Fibroblast of lung (primary cell): Measurements from ENCODE around the gene C1orf141. TPM values are rescaled to one million over a fixed set of nuclear protein-coding genes. Genes with fewer than 3 reads are reported as not detected.

Experiments
- DNase-seq, 2 donors: peaks; one replicate each; pipeline versions ENCODE4 v3.0.0 to v3.0.0-alpha.2; 2010; ENCODE audit warnings: low read depth in 2 of 2
- H2AFZ ChIP-seq: 2 replicates; pipeline ENCODE4 v1.5.1; 2012; ENCODE audit warnings: low read length, control low read depth, inconsistent platforms
- H3K27ac ChIP-seq: 2 replicates; pipeline ENCODE4 v1.5.1; 2011; ENCODE audit warnings: low read length, control low read depth; ENCODE audit not compliant: insufficient read depth
- H3K27me3 ChIP-seq: 2 replicates; pipeline ENCODE4 v1.5.1; 2011; ENCODE audit warnings: mild to moderate bottlenecking, low read length; ENCODE audit not compliant: control insufficient read depth, insufficient read depth
- H3K36me3 ChIP-seq: 2 replicates; pipeline ENCODE4 v1.5.1; 2011; ENCODE audit warnings: low read length; ENCODE audit not compliant: control insufficient read depth, insufficient read depth
- H3K4me1 ChIP-seq: 2 replicates; pipeline ENCODE4 v1.5.1; 2011; ENCODE audit warnings: low read length; ENCODE audit not compliant: control insufficient read depth, insufficient read depth; ENCODE audit errors: extremely low read depth
- H3K4me2 ChIP-seq: 2 replicates; pipeline ENCODE4 v1.5.1; 2011; ENCODE audit warnings: low read length, control low read depth; ENCODE audit not compliant: insufficient read depth; ENCODE audit errors: extremely low read depth
- H3K4me3 ChIP-seq, 4 experiments: fragments of 200-600 bp in 1 of 4; sonication (generic) in 1 of 4; replicated peaks in 1 of 4; 2 replicates each; pipeline ENCODE4 v1.5.1; 2011 to 2016; ENCODE audit warnings: low read length in 4 of 4, low read depth in 3 of 4, mild to moderate bottlenecking in 3 of 4, control low read depth in 2 of 4, inconsistent platforms in 1 of 4, mixed read lengths in 1 of 4; ENCODE audit not compliant: insufficient read depth in 1 of 4; ENCODE audit errors: control extremely low read depth in 1 of 4
- H3K79me2 ChIP-seq: 2 replicates; pipeline ENCODE4 v1.5.1; 2012; ENCODE audit warnings: mild to moderate bottlenecking, low read length, inconsistent platforms; ENCODE audit not compliant: control insufficient read depth, insufficient read depth
- H3K9ac ChIP-seq: 2 replicates; pipeline ENCODE4 v1.5.1; 2011; ENCODE audit warnings: mild to moderate bottlenecking, low read length, control low read depth; ENCODE audit not compliant: insufficient read depth
- H3K9me3 ChIP-seq: 2 replicates; pipeline ENCODE4 v1.5.1; 2012; ENCODE audit warnings: low read depth, low read length; ENCODE audit not compliant: control insufficient read depth, insufficient read depth
- H4K20me1 ChIP-seq: 2 replicates; pipeline ENCODE4 v1.5.1; 2011; ENCODE audit warnings: low read length; ENCODE audit not compliant: control insufficient read depth, insufficient read depth; ENCODE audit errors: extremely low read depth
- CTCF ChIP-seq, 2 donors: IDR thresholded peaks in 1 of 2; conservative IDR thresholded peaks in 1 of 2; 1 replicate in 1 of 2; 2 replicates in 1 of 2; pipeline ENCODE4 v1.5.1; 2011 to 2012; ENCODE audit warnings: low read length in 2 of 2, control low read depth in 1 of 2, inconsistent platforms in 1 of 2, low read depth in 1 of 2, mild to moderate bottlenecking in 1 of 2
- EZH2 ChIP-seq: IDR thresholded peaks from 2 replicates; pipeline ENCODE4 v1.5.1; 2012; ENCODE audit warnings: low read length, control low read depth, mild to moderate bottlenecking; ENCODE audit errors: missing control alignments
- polyA plus RNA-seq, 2 donors: library from polyadenylated mRNA; depleted of rRNA in 1 of 2; stranded (reverse) in 1 of 2; unstranded in 1 of 2; fragments of >200 nt; gene quantifications; 2 replicates each; pipeline ENCODE4 v1.2.1, GENCODE V29; 2011 to 2012; ENCODE audit warnings: missing spikeins in 1 of 2
- total RNA-seq: library from RNA; depleted of rRNA; stranded (reverse); fragments of >200 nt; gene quantifications from 2 replicates; pipeline ENCODE4 v1.2.1, GENCODE V29; 2014

Gene C1orf141
- total and polyA plus RNA-seq, 2 donors (not counting 1 experiment from before 2014, with no cell fraction given) = not detected

- TF ChIP-seq EZH2 = no peak
- no peak for TF ChIP-seq CTCF (conservative IDR thresholded peaks at IDR 0.05 in 1 of 2, IDR thresholded peaks at IDR 0.05 in 1 of 2; ENCODE audit: low read depth in 1 of 2, low read length in 2 of 2)
- Histone ChIP-seq H3K27ac (no peak overlapping the region), H3K4me2 (no peak overlapping the region), H4K20me1 (no peaks in the 10 kb centered on the region), H3K4me1 (no peaks in the 10 kb centered on the region), H3K4me3 (no peak overlapping the region), H3K9ac (no peak overlapping the region), H3K36me3 (no peaks in the 10 kb centered on the region), H3K9me3 (no peaks in the 10 kb centered on the region), H3K27me3 (no peaks in the 10 kb centered on the region), H3K79me2 (no peaks in the 10 kb centered on the region), H2AFZ (no peak overlapping the region)
- DNase-seq = no peak
Measured at GRCh38 chr1:67146539-67146938, 11.8 kb upstream of the C1orf141 start.

GRCh38 chr1:67146101-67146500, 11.3 kb upstream of the C1orf141 start:
- no peaks in the 10 kb centered on the region for H3K27me3 ChIP-seq
- H3K4me1 ChIP-seq = no peaks in the 10 kb centered on the region
- no peaks in the 10 kb centered on the region for H3K79me2 ChIP-seq
- H4K20me1 ChIP-seq = no peaks in the 10 kb centered on the region
- H2AFZ ChIP-seq = no peak overlapping the region
- no peak overlapping the region for H3K4me2 ChIP-seq
- H3K9me3 ChIP-seq = no peaks in the 10 kb centered on the region
- no peak for TF ChIP-seq EZH2
- TF ChIP-seq CTCF (conservative IDR thresholded peaks at IDR 0.05 in 1 of 2, IDR thresholded peaks at IDR 0.05 in 1 of 2; ENCODE audit: low read depth in 1 of 2, low read length in 2 of 2) = no peak
- no peak overlapping the region for H3K9ac ChIP-seq
- H3K36me3 ChIP-seq = no peaks in the 10 kb centered on the region
- H3K4me3 ChIP-seq = no peak overlapping the region
- DNase-seq = no peak
- H3K27ac ChIP-seq = no peak overlapping the region

GRCh38 chr1:67144696-67145095, 9.9 kb upstream of the C1orf141 start:
- Histone ChIP-seq H2AFZ (no peak overlapping the region), H3K36me3 (no peaks in the 10 kb centered on the region), H3K4me3 (no peak overlapping the region), H3K79me2 (no peaks in the 10 kb centered on the region), H3K27ac (no peak overlapping the region), H3K9me3 (no peaks in the 10 kb centered on the region), H3K27me3 (no peaks in the 10 kb centered on the region), H4K20me1 (no peaks in the 10 kb centered on the region), H3K4me1 (no peaks in the 10 kb centered on the region), H3K4me2 (no peak overlapping the region), H3K9ac (no peak overlapping the region)
- peak in 1 of 2 donors; percentile 7 for DNase-seq
- TF ChIP-seq EZH2 (no peak), CTCF (conservative IDR thresholded peaks at IDR 0.05 in 1 of 2, IDR thresholded peaks at IDR 0.05 in 1 of 2; ENCODE audit: low read depth in 1 of 2, low read length in 2 of 2) (peak; percentile 30 to 48)
